Left lobe of liver (tissue), 2 donors: ENCODE results near the gene NDUFB11. TPM values are rescaled to one million over a fixed set of nuclear protein-coding genes. Genes with fewer than 3 reads are reported as not detected.

ENCODE experiments used
- ATAC-seq: fragments of 200-7000 bp; cut with Tn5 transposase; one replicate; pipeline ENCODE4 v1.9.1; 2020; ENCODE audit warnings: mild to moderate bottlenecking, moderate library complexity
- DNase-seq: peaks from one replicate; pipeline ENCODE4 v3.0.0-alpha.2; 2020; ENCODE audit warnings: low spot score
- total RNA-seq: library from RNA; stranded (reverse); gene quantifications from one replicate; pipeline ENCODE4 v1.2.1, GENCODE V29; 2021
- donor health status: DM: no; HTN: no; CAD: no; lungs with moderate emphysema.
- donor health status: DM: no; HTN: yes; CAD: no.

The NDUFB11 gene
- total RNA-seq = 67.1 TPM

DNA sequence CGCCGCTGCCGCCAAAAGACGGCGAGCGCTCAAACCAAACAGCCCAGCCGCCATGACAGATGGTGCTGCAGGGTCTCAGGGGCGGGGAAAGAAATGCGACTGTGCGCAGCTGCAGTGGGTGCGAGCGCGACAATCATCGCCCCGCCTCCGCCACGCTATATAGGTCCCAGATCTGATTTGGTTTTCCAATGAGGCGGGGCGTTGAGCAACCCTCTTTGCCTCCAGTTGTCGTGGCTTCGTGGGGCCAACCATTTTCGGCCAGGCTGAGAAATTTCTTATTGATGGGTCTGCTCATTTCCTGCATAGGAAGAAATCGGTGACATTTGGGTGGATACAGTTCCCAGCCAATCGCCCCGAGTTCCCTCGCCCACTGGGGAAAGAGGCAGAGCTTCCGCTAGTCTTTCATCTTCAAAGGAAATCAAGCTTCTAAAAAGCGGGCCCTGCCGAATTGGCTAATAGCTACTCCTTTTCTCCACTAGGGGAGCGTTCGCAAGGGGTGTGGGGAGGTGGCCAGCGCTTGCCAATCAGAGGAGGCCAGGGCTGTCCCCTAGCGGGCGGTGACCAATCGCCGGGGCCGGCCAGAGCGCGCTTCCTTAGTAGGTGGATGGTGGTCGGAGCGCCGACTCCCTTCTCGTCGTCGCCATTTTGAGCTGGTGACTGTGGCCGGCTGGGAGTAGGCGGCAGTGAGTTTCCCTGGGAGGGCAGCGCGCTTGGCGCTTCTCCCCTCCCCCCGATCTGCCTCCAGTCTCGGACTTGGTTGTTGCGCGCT is at the start of gene NDUFB11, which contains the start of gene RBM10:
TSS of gene NDUFB11 (minus strand) at position 77 of the 769 bp plus-strand sequence. CDS start at position 54, 23 bp downstream.
TSS of gene RBM10 (plus strand) at position 596 of the 769 bp plus-strand sequence. CDS start 2,261 bp downstream, outside the sequence.
- DNase-seq (peak; percentile 92), ATAC-seq (peak; percentile 94)

DNA sequence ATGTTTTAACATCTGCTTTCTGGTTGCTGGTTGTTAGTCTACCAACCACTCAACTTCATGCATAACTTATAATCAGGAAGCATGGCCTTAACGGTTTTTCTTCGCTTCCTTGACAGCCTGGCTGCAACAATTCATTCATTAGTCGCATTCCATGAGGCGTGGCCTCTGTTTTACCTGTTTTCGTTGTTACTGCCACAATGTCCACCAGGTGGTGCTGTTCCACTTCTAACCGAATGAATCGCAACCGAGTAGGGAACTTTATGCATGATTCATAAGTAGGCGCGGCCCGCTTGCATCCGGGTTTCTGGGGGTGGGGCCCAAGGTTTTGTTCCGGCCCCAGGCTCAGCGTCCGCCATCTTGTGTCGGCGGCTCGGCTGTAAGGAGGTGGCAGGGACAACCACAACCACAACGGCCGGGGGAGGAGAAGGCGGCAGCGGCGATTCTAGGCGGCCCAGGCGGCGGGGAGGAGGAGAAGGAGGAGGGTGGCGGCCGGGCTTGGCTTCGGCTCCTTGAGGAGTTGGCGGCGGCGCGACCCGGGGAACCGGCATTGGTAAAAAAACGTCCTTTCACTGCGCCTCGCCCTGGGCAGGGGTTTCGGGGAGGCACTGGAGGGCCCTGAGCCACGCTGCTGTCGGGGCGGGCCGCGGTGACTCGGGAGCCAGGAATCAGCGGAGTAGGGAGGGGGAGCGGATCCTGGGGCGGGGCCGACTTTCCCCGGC is 49.1 kb upstream of the NDUFB11 start, which contains the start of gene UBA1:
TSS of gene UBA1 (plus strand) at position 355 of the 719 bp plus-strand sequence. CDS start 4,974 bp downstream, outside the sequence.
- ATAC-seq (peak; percentile 87), DNase-seq (peak; percentile 91)

GRCh38 chrX:47191806-47192401 is 47.4 kb upstream of the NDUFB11 start:
- ATAC-seq (no peak), DNase-seq (no peak)

DNA sequence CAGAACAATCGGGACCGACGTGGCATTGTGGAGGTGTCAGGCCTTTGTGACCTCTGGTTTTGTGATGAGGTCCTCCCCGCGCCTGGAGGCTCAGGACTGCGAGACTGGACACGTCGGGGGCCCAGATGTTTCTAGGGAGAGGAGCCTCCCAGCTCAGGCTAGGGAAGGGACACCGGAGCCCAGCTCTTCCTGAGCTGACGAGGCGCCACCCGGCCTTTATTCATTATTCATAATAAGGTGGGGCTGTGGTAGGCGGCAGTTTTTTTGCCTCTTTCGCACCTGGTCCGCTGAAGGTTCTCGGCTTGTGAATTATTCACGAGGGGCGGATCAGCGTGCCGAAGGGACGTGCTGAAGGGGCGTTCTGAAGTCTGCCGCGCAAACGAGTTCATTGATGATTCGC is 46.8 kb upstream of the NDUFB11 start:
- DNase-seq = no peak
- no peak for ATAC-seq

- peak; percentile 86 for DNase-seq
- ATAC-seq = peak; percentile 88
These were observed 46.2 kb upstream of the NDUFB11 start for GRCh38 chrX:47190445-47191269.

GRCh38 chrX:47189906-47190305 is 45.4 kb upstream of the NDUFB11 start:
- no peak for ATAC-seq
- DNase-seq = no peak

DNA sequence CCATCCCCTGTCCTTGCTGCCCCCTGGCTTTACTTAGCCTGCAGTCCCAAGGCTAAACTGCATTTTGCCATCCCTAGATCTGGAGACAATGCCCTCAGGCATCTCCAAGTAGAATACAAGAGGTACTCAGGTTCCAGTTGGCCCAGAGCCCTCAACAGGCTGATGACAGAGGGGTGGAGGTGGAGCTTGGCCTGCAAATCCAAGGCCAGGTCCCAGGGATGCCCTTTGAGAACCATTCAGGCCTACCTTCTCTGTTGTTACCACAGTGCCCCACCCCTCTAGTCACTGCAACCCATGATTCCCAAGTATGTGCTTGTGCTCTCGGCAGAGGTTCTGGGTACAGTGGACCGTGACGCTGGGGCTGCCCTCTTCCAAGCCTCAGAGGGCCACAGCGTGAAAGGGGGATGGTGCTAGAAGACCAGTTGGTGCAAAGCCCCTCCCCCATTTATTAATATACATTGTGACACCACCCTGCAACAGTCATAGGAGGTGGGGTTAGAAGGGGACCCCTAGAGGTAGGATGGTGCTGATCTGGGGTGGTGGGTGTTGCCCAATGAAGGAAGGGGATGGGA is 42.7 kb upstream of the NDUFB11 start:
- no peak for ATAC-seq
- DNase-seq = no peak

- no peak for DNase-seq
- ATAC-seq = no peak
These were observed 41.7 kb upstream of the NDUFB11 start for GRCh38 chrX:47186096-47186740.

- ATAC-seq = no peak
- DNase-seq = no peak
These were observed 40.7 kb upstream of the NDUFB11 start for GRCh38 chrX:47185241-47185640.

DNA sequence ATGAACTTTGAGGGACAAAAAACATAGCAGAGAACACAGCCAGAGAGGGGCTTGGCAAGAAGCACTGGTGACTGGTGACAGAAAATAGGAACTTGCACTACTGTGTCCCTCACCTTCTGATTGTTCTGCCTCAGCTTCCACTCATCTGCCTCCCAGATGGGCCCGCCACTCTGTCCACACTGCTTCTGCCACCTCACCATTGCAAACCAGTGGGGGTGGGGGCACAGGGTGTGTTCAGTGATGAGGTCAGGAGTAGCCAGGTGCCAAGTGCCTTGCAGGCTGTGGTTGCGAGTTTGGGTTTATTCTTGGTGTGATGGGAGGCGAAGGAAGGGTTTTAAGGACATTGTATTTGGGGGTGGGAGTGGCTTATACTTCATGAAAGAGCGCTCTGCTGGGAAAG is 40.0 kb upstream of the NDUFB11 start:
- ATAC-seq (no peak), DNase-seq (no peak)

DNA sequence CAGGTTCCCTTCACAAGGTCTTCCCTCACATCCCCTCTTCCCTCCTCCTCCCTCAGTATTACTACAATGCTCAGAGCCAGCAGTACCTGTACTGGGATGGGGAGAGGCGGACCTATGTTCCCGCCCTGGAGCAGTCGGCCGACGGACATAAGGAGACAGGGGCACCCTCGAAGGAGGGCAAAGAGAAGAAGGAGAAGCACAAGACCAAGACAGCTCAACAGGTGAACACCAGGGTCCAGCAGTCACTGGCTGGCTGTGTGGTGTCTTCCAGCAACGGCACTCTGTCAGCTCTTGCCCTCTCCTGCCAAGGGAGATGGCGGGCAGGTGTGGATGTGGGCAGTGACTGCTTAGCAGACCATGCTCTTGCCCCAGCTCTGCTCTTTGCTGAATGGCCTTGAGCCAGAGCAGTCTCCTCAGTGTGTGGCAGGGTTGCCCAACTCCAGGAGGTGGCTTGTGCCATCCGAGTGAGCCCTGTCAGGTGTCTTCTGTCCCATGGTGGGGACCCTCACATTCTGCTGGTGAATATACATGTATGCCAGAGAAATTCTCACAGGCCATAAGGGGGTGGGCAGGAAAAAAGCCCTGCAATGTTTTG is 37.7 kb upstream of the NDUFB11 start:
- no peak for DNase-seq
- peak; percentile 21 for ATAC-seq

GRCh38 chrX:47181301-47181700 is 36.8 kb upstream of the NDUFB11 start:
- no peak for DNase-seq
- no peak for ATAC-seq

GRCh38 chrX:47180346-47180745 is 35.8 kb upstream of the NDUFB11 start:
- ATAC-seq (no peak), DNase-seq (no peak)

DNA sequence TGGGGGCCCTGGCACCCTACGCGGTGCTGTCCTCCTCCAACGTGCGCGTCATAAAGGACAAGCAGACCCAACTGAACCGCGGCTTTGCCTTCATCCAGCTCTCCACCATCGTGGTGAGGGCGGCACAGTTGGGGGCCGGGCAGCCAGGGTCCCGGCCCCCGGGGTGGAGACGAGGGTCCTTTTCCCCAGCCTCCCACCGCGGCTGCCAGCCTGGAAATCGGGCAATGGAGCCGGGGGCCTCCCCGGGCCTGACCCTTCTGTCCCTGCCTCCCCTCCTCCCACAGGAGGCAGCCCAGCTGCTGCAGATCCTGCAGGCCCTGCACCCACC is 35.4 kb upstream of the NDUFB11 start:
- ATAC-seq (no peak), DNase-seq (no peak)

DNA sequence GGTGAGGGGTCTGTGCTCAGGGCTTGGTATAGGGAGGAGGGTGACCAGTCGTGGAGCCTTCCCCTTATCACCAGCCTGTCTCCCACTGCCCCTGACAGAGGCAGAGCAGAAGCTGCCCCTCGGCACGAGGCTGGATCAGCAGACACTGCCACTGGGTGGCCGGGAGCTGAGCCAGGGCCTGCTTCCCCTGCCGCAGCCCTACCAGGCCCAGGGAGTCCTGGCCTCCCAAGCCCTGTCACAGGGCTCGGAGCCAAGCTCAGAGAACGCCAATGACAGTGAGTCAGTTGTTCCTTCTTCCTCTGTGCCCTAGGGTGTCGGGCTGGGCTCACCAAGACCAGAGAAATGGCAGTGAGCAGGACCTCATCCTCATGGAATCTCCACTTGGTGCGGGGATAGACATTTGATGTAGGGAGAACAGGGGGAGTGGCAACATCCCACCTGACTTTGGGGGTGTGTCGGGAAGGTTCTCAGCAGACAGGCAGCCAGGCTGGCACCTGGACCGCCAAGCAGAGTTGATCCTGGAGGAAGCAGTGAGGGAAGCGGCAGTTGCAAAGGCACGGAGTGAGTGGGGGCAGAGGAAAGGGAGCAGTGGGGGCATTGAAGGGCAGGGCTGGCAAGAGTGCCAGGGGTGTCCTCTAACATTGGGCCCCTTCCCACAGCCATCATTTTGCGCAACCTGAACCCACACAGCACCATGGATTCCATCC is 34.9 kb upstream of the NDUFB11 start:
- ATAC-seq = peak; percentile 24

GRCh38 chrX:47178337-47178736 is 33.8 kb upstream of the NDUFB11 start:
- no peak for DNase-seq
- no peak for ATAC-seq

More for the DNA sequence above, 34.9 kb upstream of the NDUFB11 start:
- DNase-seq = no peak

DNA sequence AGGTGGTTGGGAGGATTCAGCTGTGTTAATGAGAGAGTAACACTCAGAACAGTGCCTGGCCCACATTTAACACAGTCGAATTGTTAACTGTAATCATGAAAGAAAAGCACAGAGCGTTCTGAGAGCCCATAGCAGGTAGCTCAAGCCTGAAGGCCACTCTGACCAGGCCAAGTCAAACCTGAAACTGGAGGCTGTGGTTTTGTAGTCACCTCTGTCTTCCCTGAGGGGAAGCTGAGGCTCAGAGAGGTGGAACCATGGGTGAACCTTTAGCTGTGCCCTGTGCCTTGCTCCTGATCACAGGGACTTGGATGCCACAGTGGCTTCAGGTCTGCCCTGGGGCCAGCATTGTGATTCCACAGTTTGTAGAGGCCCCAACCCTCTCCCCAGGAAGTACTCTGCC is 32.6 kb upstream of the NDUFB11 start:
- no peak for ATAC-seq
- DNase-seq = no peak

DNA sequence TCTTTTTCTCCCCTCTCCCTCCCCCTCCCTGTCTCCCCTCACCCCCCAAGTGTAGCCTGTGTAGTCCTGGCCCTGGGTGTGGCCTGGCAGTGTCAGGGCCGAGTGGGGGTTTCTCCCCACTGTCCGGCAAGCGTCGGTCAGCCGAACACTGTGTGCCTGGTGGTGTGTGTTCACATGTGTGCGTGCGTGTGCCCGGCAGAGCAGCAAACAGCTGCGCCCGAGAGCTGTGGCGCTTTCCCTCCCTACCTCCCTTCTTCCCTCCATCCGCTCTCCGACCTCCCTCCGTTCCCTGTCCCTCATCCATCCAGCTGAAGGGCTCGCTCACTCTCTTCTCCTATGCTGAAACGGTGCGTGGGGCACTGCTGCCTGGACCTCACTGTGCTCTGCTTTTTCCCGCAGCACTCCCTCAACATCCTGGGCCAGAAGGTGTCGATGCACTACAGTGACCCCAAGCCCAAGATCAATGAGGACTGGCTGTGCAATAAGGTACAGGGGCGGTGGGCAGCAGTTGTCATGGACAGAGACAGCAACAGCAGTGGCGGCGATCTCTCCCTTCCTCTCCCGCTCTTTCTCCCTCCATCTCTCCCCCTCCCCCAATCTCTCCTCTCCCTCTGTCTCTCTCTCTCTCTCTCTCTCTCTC is 31.7 kb upstream of the NDUFB11 start:
- DNase-seq = no peak
- ATAC-seq = no peak
